Measurements from ENCODE around the gene VPS13C.

The VPS13C gene

DNA sequence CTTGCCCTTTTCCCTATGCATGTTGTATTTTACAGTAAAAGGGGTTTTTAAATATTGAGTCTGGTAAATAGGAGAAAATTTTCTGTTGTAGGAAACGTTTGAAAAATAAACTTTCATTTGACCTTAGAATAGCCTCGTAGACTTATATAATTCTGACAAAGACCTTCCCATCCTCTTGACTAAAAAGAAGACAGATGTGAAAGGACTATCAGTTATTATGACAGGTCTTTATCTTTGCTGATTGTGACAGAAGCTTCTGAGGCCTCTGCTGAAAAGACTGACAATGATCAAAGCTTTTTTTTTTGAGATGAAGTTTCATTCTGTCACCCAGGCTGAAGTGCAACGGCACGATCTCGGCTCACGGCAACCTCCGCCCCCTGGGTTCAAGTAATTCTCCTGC lies 30.7 kb upstream of the VPS13C start:
- no peak for DNase-seq (ENCODE audit: low read depth in 2 of 2)
- no peak for TF ChIP-seq CTCF (IDR thresholded peaks at IDR 0.05; ENCODE audit: low read depth, low read length)
- H3K4me3 ChIP-seq (replicated peaks in 1 of 2; ENCODE audit: low read depth in 2 of 2, low read length in 2 of 2) = no peak overlapping the region

- no peak for TF ChIP-seq CTCF (IDR thresholded peaks at IDR 0.05; ENCODE audit: low read depth, low read length)
These were observed 29.4 kb upstream of the VPS13C start for GRCh38 chr15:62089616-62090015.

DNA sequence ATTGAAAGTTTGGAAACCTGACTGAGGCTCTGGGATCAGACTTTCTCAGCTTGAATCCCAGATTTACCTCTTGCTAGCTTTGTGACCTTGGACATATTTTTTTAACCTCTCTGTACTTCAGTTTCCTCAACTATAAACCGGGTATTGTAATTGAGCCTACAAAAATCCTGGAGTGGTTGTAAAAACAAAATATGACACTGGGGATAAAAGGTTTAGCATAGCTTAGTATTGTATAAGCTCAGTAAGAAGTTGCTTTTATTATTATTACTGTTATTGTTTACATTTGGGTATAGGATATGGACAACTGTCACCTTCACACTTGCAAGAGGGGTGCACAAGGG lies 28.1 kb upstream of the VPS13C start:
- DNase-seq (ENCODE audit: low read depth in 2 of 2) = no peak
- H3K4me3 ChIP-seq (replicated peaks in 1 of 2; ENCODE audit: low read depth in 2 of 2, low read length in 2 of 2) = no peak overlapping the region
- no peak for TF ChIP-seq CTCF (IDR thresholded peaks at IDR 0.05; ENCODE audit: low read depth, low read length)

More at GRCh38 chr15:62089616-62090015, 29.4 kb upstream of the VPS13C start:
- DNase-seq (ENCODE audit: low read depth in 2 of 2) = no peak
- no peak overlapping the region for H3K4me3 ChIP-seq (replicated peaks in 1 of 2; ENCODE audit: low read depth in 2 of 2, low read length in 2 of 2)

DNA sequence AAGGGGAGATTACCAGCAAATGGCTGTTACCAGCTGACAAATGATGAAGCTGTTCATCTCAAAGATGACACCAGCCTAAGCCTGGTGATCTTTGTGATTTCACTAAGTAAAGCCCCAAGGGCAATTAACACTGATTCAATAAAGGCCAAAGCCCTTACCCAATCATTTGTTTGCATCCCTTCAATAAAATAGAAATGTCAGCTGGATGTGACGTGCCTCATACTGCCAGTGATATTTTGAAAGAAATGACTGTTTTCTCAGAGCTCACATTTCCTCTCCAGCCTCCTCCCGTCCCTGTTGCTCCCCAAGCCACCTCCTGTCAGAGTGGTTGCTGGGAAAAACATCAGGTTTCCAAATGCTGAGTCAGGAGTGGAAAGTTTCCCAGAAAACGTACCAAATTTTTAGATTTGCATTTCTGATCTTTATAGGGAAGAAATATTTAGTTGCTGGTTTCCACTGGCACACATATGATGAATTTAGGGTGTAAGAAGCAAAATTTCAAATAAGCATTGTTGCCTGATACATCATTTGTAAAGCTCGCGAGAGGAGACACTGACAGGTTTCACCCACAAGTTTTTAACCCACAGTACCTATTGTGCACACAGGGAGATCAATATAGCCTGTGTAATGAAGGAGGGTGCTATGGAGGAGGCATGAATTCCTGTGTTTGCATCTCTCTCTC lies 27.6 kb upstream of the VPS13C start:
- no peak for TF ChIP-seq CTCF (IDR thresholded peaks at IDR 0.05; ENCODE audit: low read depth, low read length)
- DNase-seq (ENCODE audit: low read depth in 2 of 2) = peak; percentile 70 to 81
- H3K4me3 ChIP-seq (replicated peaks in 1 of 2; ENCODE audit: low read depth in 2 of 2, low read length in 2 of 2) = no peak overlapping the region

DNA sequence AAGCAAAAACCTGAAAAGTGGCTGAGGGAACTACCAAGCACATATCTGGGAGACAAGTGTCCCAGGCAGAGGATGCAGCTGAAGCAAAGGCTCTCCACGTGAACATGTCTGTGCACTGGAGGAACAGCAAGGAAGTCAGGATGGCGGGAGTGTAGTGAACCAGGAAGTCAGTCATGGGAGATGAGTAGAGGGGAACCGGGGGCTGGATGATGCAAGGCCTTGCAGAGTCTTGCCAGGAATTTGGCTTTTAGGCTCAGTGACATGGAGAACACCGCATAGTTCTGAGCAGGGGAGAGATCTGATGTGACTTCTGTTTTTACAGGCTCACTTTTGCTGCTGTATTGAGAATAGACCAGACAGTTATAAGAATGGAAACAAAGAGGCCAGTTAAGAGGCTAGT lies 25.5 kb upstream of the VPS13C start:
- peak in 1 of 2 donors; percentile 54 for DNase-seq (ENCODE audit: low read depth in 2 of 2)
- no peak for TF ChIP-seq CTCF (IDR thresholded peaks at IDR 0.05; ENCODE audit: low read depth, low read length)
- H3K4me3 ChIP-seq (replicated peaks in 1 of 2; ENCODE audit: low read depth in 2 of 2, low read length in 2 of 2) = no peak overlapping the region

DNA sequence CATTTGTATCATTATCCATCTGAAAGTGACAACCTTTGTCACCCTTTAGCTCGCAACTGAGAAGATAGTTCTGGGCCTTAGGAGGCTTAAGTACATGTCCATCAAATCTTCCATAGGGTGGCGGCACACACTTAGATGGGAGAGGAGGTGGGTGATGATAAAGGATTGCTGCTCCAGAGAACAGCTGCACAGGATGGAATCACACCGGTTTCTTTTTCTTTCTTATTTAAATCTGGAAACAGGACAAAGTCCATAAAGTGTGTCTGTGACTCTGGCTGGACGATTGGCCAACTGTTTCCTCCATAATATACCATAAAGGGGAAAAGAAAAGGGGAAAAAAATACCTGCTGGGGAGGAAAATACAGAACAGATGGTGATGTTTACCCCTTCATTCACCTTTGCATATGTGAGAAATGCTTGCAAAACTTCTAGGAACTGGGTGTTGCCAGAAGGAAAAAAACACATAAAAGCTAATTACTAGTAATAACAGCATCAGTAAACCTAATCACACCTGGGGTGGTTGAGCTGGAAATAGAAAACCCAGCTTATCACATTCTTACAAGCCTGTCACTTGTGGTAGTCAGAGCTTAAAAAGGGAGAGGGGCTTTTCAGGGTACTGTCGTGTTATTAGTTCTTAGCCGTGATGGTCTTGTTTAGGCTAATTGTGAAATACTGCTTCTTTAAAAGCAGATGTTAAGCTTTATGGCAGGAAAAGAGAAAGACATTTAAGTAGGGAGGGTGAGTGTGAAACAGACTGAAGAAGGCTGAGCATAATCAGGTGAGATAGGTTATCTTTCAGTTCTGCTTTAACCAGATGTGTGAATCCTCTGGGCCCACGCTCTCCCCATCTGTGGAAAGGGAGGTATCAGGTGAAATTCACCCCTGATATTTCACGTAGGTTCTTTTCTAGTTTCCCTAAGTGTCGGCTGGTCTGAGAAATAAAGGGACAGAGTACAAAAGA lies 23.2 kb upstream of the VPS13C start:
- no peak for TF ChIP-seq CTCF (IDR thresholded peaks at IDR 0.05; ENCODE audit: low read depth, low read length)
- DNase-seq (ENCODE audit: low read depth in 2 of 2) = peak in 1 of 2 donors; percentile 12
- H3K4me3 ChIP-seq (replicated peaks in 1 of 2; ENCODE audit: low read depth in 2 of 2, low read length in 2 of 2) = no peak overlapping the region

Data from cardiac fibroblast (primary cell).